HL-60 (cell line): ENCODE data around the gene DYRK1B.

Experiments
- CTCF ChIP-seq: IDR thresholded peaks from one replicate; pipeline ENCODE4 v1.5.1; 2011; ENCODE audit warnings: low read length, control low read depth, inconsistent platforms; ENCODE audit not compliant: insufficient read depth
- GABPA ChIP-seq: IDR thresholded peaks from 2 replicates; pipeline ENCODE4 v1.6.1; 2012; ENCODE audit warnings: low read depth
- POLR2AphosphoS5 ChIP-seq: IDR thresholded peaks from 2 replicates; pipeline ENCODE4 v1.6.1; 2012; ENCODE audit warnings: low read depth
- REST ChIP-seq: IDR thresholded peaks from 2 replicates; pipeline ENCODE4 v1.6.1; 2012; ENCODE audit warnings: low read depth; ENCODE audit not compliant: insufficient replicate concordance
- SPI1 ChIP-seq: IDR thresholded peaks from 2 replicates; pipeline ENCODE4 v1.6.1; 2012; ENCODE audit warnings: low read depth, mild to moderate bottlenecking, borderline replicate concordance

- no peak for TF ChIP-seq CTCF
- no peak for TF ChIP-seq POLR2AphosphoS5
- no peak for TF ChIP-seq REST
- no peak for TF ChIP-seq GABPA
- no peak for TF ChIP-seq SPI1
Observed at GRCh38 chr19:39780894-39781293, 53.1 kb downstream of the DYRK1B start.
